ENCODE data around the gene BCAS1. TPM values are rescaled to one million over a fixed set of nuclear protein-coding genes. Genes with fewer than 3 reads are reported as not detected.

BCAS1 gene
- total and polyA plus RNA-seq, 2 donors (not counting 3 experiments of a cell fraction or from before 2014, with no cell fraction given): not detected

- dilution Hi-C loops (cut with MboI; ENCODE audit: extremely low pct_ligation_motif_present, low sequenced_read_pairs): no loop called here
- no TSS peak for BruUV-seq (replicated peaks)
- H3K9me1 ChIP-seq (replicated peaks; ENCODE audit: control insufficient read depth, extremely low read depth, insufficient read depth, low read length): no peaks in the 10 kb centered on the region
- no peak overlapping the region for H3K9ac ChIP-seq (replicated peaks; ENCODE audit: extremely low read depth, insufficient read depth, low read length)
- CTCF ChIA-PET: no interaction called here
- no peak for FAIRE-seq
- no peaks in the 10 kb centered on the region for H4K20me1 ChIP-seq (replicated peaks; ENCODE audit: control insufficient read depth, extremely low read depth, insufficient read depth, low read length)
- no peak overlapping the region for H2AFZ ChIP-seq (ENCODE audit: low read depth, low read length)
- intact Hi-C loops (cut with micrococcal nuclease): no loop called here
- no peaks in the 10 kb centered on the region for H3K4me1 ChIP-seq (ENCODE audit: control insufficient read depth, extremely low read depth, insufficient read depth, low read length)
- H3K27me3 ChIP-seq (ENCODE audit: control insufficient read depth in 2 of 2, insufficient read depth in 2 of 2, low read length in 2 of 2): no peaks in the 10 kb centered on the region
- H3K79me2 ChIP-seq (ENCODE audit: control insufficient read depth, insufficient read depth, low read length): no peaks in the 10 kb centered on the region
- H3K27ac ChIP-seq (ENCODE audit: insufficient read depth, low read depth, low read length): no peak overlapping the region
- POLR2A ChIA-PET: no interaction called here
- TF ChIP-seq POLR2A (IDR thresholded peaks at IDR 0.05; ENCODE audit: low read depth, low read length) (no peak), GATA2 (IDR thresholded peaks at IDR 0.05; ENCODE audit: insufficient read depth, insufficient read length, low read depth, low read length) (no peak), CTCF (IDR thresholded peaks at IDR 0.05; ENCODE audit: extremely low read depth in 1 of 2, insufficient read depth in 1 of 2, low read depth in 1 of 2, low read length in 2 of 2) (no peak), MYC (IDR thresholded peaks at IDR 0.05; ENCODE audit: low read depth, low read length) (no peak), POLR2AphosphoS5 (IDR thresholded peaks at IDR 0.05; ENCODE audit: insufficient read depth, low read depth, low read length) (no peak), EZH2 (IDR thresholded peaks at IDR 0.05; ENCODE audit: borderline replicate concordance, low read depth, low read length, severe bottlenecking) (no peak), JUN (IDR thresholded peaks at IDR 0.05; ENCODE audit: borderline replicate concordance, insufficient read depth, insufficient read length, low read depth) (no peak), MAX (IDR thresholded peaks at IDR 0.05; ENCODE audit: insufficient read depth, insufficient read length) (no peak), FOS (IDR thresholded peaks at IDR 0.05; ENCODE audit: borderline replicate concordance, insufficient read depth, low read length) (no peak)
- no peaks in the 10 kb centered on the region for H3K9me3 ChIP-seq (replicated peaks; ENCODE audit: control insufficient read depth, insufficient read depth, low read length)
- DNase-seq (ENCODE audit: low read depth, low spot score): no peak
- H3K4me3 ChIP-seq (replicated peaks in 1 of 3; ENCODE audit: insufficient read depth in 1 of 3, low read depth in 1 of 3, low read length in 3 of 3): no peak overlapping the region
- H3K36me3 ChIP-seq (ENCODE audit: control insufficient read depth in 2 of 2, extremely low read depth in 1 of 2, insufficient read depth in 2 of 2, low read length in 2 of 2): no peaks in the 10 kb centered on the region
- H3K4me2 ChIP-seq (ENCODE audit: insufficient read depth, low read length): no peak overlapping the region
Observed at GRCh38 chr20:54048891-54049545, 21.4 kb downstream of the BCAS1 start.
